HepG2 (cell line): ENCODE data around the gene RASD1. TPM values are rescaled to one million over a fixed set of nuclear protein-coding genes. Genes with fewer than 3 reads are reported as not detected.

ENCODE experiments used
- DNMT1 ChIP-seq: sonication (generic); formaldehyde crosslinking; IDR thresholded peaks from 2 replicates; pipeline ENCODE4 v1.5.1; 2020; ENCODE audit warnings: mild to moderate bottlenecking, missing genetic modification reagents
- E2F2 ChIP-seq: sonication (generic); formaldehyde crosslinking; IDR thresholded peaks from 2 replicates; pipeline ENCODE4 v1.4.0; 2020; ENCODE audit warnings: missing genetic modification reagents, borderline replicate concordance
- GFI1 ChIP-seq: sonication (generic); formaldehyde crosslinking; IDR thresholded peaks from 2 replicates; pipeline ENCODE4 v1.5.0; 2020; ENCODE audit warnings: missing genetic modification reagents, mild to moderate bottlenecking, borderline replicate concordance
- HBP1 ChIP-seq: IDR thresholded peaks from 2 replicates; pipeline ENCODE4 v1.6.1; 2016; ENCODE audit warnings: low read depth, control low read depth
- KLF12 ChIP-seq: sonication (generic); formaldehyde crosslinking; IDR thresholded peaks from 2 replicates; pipeline ENCODE4 v1.4.0; 2020; ENCODE audit warnings: missing genetic modification reagents, borderline replicate concordance
- MXD4 ChIP-seq: IDR thresholded peaks from 2 replicates; pipeline ENCODE4 v1.6.1; 2016; ENCODE audit warnings: mild to moderate bottlenecking, missing biosample characterization, missing genetic modification reagents
- MXI1 ChIP-seq: IDR thresholded peaks from 3 replicates; pipeline ENCODE4 v1.6.1; 2012; ENCODE audit warnings: low read depth, low read length, inconsistent platforms, borderline replicate concordance
- PHF21A ChIP-seq: sonication (generic); formaldehyde crosslinking; IDR thresholded peaks from 2 replicates; pipeline ENCODE4 v1.5.0; 2020; ENCODE audit warnings: mild to moderate bottlenecking, missing genetic modification reagents
- SCMH1 ChIP-seq: sonication (generic); formaldehyde crosslinking; IDR thresholded peaks from 2 replicates; pipeline ENCODE4 v1.9.0; 2021; ENCODE audit warnings: missing genetic modification reagents, mild to moderate bottlenecking, borderline replicate concordance
- TCF7L2 ChIP-seq: IDR thresholded peaks from 2 replicates; pipeline ENCODE4 v1.6.1; 2011; ENCODE audit warnings: mild to moderate bottlenecking, low read depth, low read length, moderate library complexity
- XRCC5 ChIP-seq: fragments of 200-400 bp; formaldehyde crosslinking; optimal IDR thresholded peaks from 2 replicates; pipeline ENCODE3; 2017; ENCODE audit warnings: mild to moderate bottlenecking, low read length
- ZBED4 ChIP-seq: sonication (generic); formaldehyde crosslinking; IDR thresholded peaks from 2 replicates; pipeline ENCODE4 v1.4.0; 2020; ENCODE audit warnings: missing genetic modification reagents, borderline replicate concordance
- ZBTB25 ChIP-seq: IDR thresholded peaks from 2 replicates; pipeline ENCODE4 v1.6.1; 2018; ENCODE audit warnings: missing genetic modification reagents
- ZNF225 ChIP-seq: sonication (generic); formaldehyde crosslinking; IDR thresholded peaks from 2 replicates; pipeline ENCODE4 v1.4.0; 2020; ENCODE audit warnings: mild to moderate bottlenecking, missing genetic modification reagents
- ZNF24 ChIP-seq: fragments of 450-650 bp; IDR thresholded peaks from 2 replicates; pipeline ENCODE4 v1.6.1; 2017; ENCODE audit warnings: antibody characterized with exemption, mild to moderate bottlenecking
- ZNF329 ChIP-seq: sonication (generic); formaldehyde crosslinking; IDR thresholded peaks from 2 replicates; pipeline ENCODE4 v1.9.0; 2021; ENCODE audit warnings: low read depth, mild to moderate bottlenecking, missing genetic modification reagents
- ZNF567 ChIP-seq: sonication (generic); formaldehyde crosslinking; IDR thresholded peaks from 2 replicates; pipeline ENCODE4 v1.8.1; 2023; ENCODE audit warnings: mild to moderate bottlenecking, missing genetic modification reagents, borderline replicate concordance
- ZNF703 ChIP-seq: sonication (generic); formaldehyde crosslinking; IDR thresholded peaks from 2 replicates; pipeline ENCODE4 v1.5.1; 2020; ENCODE audit warnings: missing genetic modification reagents, mild to moderate bottlenecking, moderate library complexity, borderline replicate concordance
- ZNF768 ChIP-seq: sonication (generic); formaldehyde crosslinking; IDR thresholded peaks from 2 replicates; pipeline ENCODE4 v1.4.0; 2020; ENCODE audit warnings: missing genetic modification reagents
- polyA plus RNA-seq, 8 experiments: library from polyadenylated mRNA; depleted of rRNA in 3 of 8; stranded (reverse) in 7 of 8; unstranded in 1 of 8; fragments of >200 nt; fragmentation: Illumina TruSeq in 4 of 8; extraction: Trizol in 4 of 8; gene quantifications; 2 replicates each; pipeline versions ENCODE4 v1.2.1 to v1.2.3, GENCODE V29; 2011 to 2016; ENCODE audit warnings: low read depth in 4 of 8, missing spikeins in 1 of 8, mixed read lengths in 1 of 8; ENCODE audit not compliant: insufficient read depth in 1 of 8
- total RNA-seq, 5 experiments: library from RNA; depleted of rRNA; stranded (reverse); fragments of >200 nt; fragmentation: Illumina TruSeq; extraction: Trizol; gene quantifications; 2 replicates each; pipeline ENCODE4 v1.2.3, GENCODE V29; 2016; ENCODE audit warnings: low read depth in 1 of 5

Gene RASD1
- total and polyA plus RNA-seq, 2 of the 13 experiments (the other 11 are each of a cell fraction or from before 2014, with no cell fraction given) = 1.6 to 4.2 TPM

GRCh38 chr17:17496189-17497064, at the start of gene RASD1 (continued):
- TF ChIP-seq E2F2 (CRISPR knock-in tag) (0 out of 2 replicates have a peak, but pooled peaks have one; percentile 4), TCF7L2 (no peak), GFI1 (CRISPR knock-in tag) (0 out of 2 replicates have a peak, but pooled peaks have one; percentile 65), MXD4 (CRISPR knock-in tag) (peak; percentile 21; the same call in 1 of the 2 replicates), PHF21A (CRISPR knock-in tag) (peak; percentile 6; the same call in 1 of the 2 replicates), DNMT1 (CRISPR knock-in tag) (0 out of 2 replicates have a peak, but pooled peaks have one; percentile 59), SCMH1 (CRISPR knock-in tag) (no peak), ZNF703 (0 out of 2 replicates have a peak, but pooled peaks have one; percentile 67), XRCC5 (peak; percentile 69), ZNF24 (no peak), ZBTB25 (CRISPR knock-in tag) (peak; percentile 14; the same call in 1 of the 2 replicates), HBP1 (CRISPR knock-in tag) (peak; percentile 57; the same call in 1 of the 2 replicates), KLF12 (CRISPR knock-in tag) (0 out of 2 replicates have a peak, but pooled peaks have one; percentile 17), ZNF225 (CRISPR knock-in tag) (peak; percentile 21; the same call in 1 of the 2 replicates), ZNF329 (peak; percentile 70; the same call in 1 of the 2 replicates), ZNF567 (CRISPR knock-in tag) (0 out of 2 replicates have a peak, but pooled peaks have one; percentile 56), ZNF768 (peak; percentile 64; the same call in 1 of the 2 replicates), MXI1 (peak; percentile 21; the same call in 2 of the 3 replicates), ZBED4 (peak; percentile 49; the same call in 1 of the 2 replicates)
